ENCODE results near the gene NFE2.
"Not testable (repeated sequence)": the region's sequence is repeated elsewhere in the genome, so short reads cannot be mapped to it uniquely, and the experiment has no call there.

The NFE2 gene

DNA sequence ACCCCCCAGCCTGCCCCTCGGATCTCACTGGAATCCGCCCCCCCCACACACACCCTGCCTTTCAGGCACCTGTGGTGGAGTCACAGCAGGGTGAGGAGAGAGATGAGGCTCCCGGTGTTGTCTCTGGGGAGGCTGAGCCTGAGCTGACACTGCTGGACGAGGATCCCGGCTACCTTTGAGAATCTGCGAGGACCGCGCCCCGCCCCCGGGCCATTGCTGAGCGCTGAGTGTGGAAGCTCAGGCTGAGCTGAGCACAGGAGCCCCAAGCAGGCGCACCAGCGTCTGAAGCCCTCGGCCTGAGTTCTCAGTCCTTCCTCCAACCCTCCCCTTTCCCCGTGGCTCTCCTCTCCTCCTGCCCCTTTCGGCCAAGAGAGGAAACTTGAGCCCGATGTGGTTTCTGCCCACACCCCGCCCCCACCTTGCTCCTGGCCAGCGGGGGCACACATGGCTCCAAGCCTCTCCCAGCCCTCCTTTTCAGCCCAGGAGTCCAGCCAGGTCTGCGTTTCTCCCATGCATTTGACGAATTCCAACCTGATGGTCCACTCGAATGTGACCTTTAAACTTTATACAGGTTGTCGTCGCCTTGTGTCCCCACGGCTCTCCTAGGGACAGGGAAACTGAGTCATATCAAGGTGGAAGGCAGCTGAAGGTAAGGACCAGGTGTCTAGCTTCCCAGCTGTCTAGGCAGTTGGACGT is at the start of gene NFE2:
NFE2 (minus strand) TSS at position 284 of the 696 bp plus-strand sequence. CDS start 5,767 bp downstream, outside the sequence.
- no peak for DNase-seq (ENCODE audit: low read depth in 2 of 2)

DNA sequence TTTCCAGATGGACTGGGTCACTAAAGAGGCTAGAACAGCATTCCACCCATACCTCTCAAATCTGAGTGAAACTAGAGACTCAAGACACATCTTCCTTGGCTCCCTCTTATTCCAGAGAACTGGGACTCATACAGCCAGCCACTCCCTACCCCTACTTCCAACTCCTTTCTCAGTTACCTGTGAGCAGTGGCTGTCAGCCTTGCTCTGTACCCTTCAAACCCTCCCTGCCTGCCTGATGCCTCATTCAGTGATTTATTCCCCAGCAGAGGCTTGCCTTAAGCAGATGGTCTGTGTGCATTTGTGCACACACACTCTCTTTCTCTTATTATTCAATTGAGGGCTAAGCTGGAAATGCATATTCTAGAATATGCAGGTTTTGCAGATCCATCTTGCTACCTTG is 48.9 kb upstream of the NFE2 start:
- no peak for DNase-seq (ENCODE audit: low read depth in 2 of 2)

DNA sequence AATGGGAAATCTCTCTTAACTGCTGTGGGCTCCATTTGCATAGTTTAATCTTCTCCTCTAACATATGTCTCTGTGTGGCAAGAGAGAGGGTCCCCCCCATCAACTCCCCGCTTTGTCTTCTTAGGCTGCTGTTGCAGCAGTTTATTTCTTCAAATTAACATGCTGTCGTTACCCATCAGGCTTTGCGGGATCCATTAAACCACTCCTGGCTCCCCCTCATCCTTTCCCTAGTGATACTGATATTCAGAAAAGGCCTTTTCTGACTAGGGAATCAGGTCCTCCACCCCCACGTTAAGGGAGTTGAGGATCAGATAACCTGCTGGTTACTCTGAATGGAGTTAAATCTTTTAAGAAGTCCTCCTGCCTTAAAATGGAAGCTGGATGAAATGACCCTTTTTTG is 48.2 kb upstream of the NFE2 start:
- no peak for DNase-seq (ENCODE audit: low read depth in 2 of 2)

DNA sequence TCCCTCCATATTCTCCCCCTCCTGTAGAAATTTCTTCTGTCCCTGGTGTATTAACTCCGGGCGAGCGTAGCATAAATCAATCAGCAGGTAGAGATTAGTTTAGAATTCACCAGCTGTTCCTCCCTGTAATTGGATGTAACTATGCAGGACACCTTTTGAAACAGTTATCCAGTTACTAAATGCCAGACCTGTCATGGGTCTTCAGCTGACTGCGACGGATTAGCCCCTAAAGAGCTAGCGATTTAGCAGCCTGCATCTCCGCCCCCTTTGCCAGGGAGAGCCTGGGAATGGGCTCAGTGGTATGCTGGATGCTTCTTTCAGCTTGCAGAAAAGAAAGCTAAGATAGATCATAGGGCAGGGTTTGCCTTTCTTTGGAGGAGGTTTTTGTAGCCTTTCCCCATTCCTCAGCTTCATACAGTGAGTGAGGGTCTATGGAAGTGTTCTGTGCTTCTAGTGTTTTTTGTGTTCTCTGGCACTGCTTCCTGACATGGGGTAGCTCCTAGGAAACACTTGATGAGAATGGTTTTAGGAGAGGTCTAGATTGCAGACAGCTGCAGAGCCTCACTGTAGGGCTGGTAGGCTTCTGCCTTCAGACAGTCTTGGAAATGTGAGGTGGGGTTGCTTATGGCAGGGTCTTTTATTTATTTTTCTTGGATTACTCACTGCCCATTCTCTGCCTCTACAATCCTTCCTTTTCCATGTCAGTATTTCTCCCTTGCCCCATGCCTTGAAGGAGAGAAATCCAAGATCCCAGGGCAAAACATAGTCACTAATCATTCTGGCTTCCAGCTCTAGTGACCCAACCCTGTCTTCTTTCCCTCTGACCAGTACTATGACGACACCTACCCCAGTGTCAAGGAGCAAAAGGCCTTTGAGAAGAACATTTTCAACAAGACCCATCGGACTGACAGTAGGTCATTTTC is 40.8 kb upstream of the NFE2 start:
- DNase-seq (ENCODE audit: low read depth in 2 of 2), result no peak

DNA sequence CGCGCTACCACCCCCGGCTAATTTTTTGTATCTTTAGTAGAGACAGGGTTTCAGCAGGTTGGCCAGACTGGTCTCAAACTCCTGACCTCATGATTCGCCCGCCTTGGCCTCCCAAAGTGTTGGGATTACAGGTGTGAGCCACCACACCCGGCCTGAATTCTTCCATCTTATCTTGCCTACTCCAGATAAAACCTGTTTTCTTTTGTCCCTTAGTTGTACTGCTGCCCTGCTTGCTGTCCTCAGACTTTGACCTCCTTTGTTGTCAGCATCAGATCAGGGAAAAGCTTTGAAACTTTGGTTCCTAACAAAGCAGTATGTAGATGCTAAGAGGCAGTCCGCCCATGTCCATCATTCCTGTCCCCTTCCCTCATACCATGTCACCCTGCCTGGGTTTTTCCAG is 40.0 kb upstream of the NFE2 start:
- DNase-seq (ENCODE audit: low read depth in 2 of 2), result no peak

DNA sequence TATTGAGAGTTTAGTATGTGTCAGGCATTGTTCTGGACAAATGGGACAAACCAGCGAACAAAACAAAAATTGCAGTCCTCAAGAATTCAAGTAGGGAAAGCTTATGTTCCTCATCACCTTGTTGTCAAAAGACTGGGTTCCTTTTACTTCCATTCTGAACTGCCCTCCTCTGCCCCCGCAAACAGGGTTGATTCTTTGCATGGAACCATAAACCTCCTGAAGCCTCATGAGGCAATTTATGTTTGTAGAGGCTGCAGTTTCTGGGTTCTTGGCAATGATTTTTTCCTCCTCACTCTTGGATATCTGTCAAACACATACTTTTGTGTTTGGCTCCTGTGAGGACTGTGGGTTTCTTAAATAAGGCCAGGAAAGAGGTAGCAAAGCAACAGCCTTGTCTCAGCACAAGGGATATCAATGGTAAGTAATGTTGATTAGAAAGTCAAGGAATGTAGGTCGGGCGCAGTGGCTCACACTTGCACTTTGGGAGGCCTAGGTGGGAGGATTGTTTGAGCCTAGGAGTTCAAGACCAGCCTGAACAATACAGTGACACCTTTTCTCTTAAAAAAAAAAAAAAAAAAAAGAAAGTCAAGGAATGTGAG is 38.0 kb upstream of the NFE2 start:
- no peak for DNase-seq (ENCODE audit: low read depth in 2 of 2)

DNA sequence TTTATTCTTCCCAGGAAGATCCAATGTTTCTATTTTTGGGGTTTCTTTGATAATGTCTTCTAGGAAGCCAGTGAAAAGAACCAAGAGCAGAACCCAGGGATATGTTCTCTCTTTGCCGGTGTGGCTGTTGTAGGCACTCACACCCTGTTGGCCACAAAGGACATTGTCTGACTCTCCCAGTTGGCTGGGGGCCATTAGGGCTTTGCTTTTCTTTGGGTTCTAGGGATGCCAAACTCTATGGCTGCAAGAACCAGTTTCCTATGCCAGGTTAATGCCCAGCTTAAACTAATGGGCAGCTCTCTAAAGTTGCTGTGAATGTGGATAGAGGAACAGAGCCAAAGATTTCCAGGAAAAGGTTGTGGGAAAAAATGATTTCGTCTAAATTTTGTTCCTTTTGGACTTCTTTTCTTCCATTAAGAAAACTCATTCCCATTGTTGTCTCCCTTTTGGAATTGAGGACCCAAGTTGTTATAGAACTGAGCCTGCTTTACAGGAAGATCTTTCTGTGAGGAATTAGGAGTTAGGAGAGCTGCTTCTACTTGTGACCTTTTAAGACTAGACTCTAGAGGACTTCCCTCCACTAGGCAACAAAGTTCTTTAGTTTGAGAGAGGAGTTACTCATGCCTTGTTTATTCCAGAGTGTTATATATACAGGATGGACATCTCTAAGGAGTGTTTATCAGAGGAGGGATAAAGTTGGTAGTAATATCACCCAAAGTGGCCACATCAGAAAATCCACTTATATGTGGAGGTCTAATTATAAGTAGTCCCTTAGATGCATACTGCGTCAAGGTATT is 37.2 kb upstream of the NFE2 start:
- no peak for DNase-seq (ENCODE audit: low read depth in 2 of 2)

DNA sequence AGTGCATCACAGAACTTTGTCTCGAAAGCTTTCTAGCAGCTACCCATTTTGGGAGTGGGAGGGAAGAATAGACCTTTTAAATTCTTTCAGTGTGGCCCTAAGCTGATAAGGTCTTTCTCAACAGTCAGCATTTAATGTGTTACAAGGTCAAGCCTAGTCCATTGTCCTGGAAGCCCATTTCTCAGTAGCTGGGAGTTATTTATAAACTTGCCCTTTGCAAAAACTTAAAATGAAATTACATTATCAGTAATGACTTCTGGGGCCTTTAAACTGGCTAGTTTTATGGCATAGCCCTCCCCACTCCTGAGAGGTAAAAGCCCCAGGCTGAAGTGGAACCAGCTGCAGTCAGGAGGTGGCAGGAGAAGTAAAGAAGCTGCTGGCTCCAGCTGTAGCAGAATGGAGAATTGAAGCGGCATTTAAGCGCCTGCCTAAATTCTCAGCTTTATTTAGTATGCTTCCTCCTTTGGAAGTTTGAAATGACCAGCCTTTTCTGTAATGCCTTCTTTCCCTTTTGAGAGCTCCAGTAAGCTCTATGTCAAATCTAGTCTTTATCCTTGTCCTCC is 36.5 kb upstream of the NFE2 start:
- no peak for DNase-seq (ENCODE audit: low read depth in 2 of 2)

DNA sequence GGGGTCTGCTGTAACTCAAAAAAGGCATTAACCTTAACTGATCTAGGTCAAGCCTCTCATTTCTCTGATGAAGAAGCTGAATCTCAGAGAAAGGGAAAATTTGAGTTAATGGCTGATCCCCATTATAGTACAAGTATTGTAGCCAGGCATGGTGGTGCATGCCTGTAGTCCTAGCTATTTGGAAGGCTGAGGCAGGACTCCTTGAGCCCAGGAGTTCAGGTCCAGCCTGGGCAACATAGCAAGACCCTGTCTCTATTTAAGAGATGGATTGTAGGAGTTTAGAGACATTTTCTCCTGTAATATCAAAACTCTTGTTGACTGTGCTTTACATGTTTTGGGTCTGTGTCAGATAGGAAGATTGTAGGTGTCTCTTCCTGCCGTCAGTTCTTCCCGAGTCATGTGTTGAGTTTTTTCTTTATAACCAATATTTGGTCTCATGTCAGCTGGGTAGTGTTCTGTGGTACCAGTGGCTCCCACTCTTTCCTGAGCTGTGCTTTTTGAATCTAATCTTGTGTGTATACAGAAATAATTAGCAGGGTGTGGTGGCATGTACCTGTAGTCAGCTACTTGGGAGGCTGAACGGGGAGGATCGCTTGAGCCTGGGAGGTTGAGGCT is 32.7 kb upstream of the NFE2 start:
- no peak for DNase-seq (ENCODE audit: low read depth in 2 of 2)

DNA sequence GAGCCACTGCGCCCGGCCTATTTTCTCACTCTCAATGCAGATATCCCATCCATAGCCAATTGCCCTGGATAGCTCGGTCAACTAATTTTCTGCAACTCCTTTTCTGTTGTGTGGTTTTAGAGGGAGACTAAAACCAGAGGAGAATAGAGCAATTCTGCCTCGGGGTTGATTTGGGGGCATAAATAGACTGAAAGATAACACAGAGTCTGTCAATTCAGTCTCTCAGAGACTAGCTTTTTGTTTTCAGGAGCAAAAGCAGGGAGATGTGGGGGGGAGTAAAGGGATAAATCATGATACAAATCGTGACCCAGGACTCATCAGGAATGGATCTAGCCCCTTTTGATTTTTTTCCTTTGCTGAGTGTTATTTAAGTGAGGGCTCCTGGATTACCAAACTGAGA is 30.6 kb upstream of the NFE2 start:
- DNase-seq (ENCODE audit: low read depth in 2 of 2), result no peak

DNA sequence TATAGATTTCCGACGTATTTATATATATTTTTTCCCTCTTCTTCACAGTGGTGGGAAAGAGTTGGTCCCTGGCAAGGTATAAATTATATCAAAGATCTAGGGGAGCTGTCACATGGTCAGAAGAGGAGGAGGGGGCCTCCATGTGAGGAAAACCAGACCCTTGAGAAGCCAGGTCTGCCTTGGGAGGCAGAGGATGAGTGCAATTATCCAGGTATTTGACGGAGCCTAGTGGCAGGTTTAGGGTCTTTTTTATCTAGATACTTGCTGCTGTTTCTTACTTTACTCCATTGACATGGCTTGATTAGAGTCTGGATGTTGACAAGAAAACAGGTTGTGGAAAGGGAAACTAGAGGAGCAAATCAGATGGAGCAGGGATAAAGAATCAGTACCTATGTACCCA is 29.6 kb upstream of the NFE2 start:
- DNase-seq (ENCODE audit: low read depth in 2 of 2), result no peak

DNA sequence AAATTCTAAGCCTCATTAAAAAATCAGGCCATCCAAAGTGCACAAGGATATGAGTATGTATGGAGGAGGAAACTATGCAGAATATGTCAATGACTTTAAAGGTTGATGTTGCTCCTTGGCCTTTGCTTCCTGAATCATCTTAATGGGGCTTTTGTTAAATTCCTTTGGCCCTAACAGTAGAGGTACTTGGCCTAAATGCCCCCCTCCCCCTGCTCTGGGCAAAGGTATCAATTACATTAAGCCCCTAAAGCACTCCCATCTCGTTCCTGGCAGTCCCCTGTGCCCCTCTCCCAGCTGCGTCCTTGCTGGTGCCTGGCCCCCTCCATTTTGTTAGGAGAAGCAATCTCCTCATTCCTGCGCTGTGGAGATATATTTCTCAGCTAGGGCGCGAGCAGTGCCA is 28.9 kb upstream of the NFE2 start:
- DNase-seq (ENCODE audit: low read depth in 2 of 2), result no peak

DNA sequence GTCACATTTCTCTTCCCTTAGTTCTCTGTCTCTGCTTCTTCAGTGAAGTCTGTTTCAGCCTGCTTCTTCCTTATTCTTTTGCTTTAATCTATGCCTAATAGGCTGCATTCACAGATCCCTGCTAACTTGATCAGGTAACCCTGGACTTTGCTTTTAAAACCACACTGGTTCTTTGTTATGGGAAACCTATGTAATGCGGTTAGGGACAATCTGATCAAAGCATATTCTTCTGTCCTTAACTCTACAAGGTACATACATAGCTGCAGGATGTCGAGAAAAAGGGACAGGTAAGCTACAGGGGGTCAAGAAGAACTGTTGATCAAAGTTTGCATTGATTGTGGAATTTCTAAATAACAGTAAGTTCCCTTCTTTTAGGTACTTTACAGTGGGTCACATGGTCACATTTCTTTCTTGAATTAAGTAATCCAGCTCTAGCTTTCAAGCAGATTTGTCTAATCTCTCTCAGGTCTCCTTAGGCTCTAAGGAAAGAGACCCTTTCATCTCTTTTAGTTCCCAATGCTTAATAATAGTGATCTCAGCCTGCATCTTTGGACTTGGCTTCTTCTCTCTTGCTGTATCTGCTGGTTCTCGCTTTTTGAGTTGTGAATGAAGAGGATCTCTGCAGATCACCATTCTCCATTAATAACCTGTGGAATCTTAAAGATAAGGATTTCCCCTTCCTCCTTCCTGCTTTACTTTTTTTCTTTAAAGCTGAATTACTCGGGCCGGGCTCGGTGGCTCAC is 28.0 kb upstream of the NFE2 start:
- DNase-seq (ENCODE audit: low read depth in 2 of 2), result no peak

DNA sequence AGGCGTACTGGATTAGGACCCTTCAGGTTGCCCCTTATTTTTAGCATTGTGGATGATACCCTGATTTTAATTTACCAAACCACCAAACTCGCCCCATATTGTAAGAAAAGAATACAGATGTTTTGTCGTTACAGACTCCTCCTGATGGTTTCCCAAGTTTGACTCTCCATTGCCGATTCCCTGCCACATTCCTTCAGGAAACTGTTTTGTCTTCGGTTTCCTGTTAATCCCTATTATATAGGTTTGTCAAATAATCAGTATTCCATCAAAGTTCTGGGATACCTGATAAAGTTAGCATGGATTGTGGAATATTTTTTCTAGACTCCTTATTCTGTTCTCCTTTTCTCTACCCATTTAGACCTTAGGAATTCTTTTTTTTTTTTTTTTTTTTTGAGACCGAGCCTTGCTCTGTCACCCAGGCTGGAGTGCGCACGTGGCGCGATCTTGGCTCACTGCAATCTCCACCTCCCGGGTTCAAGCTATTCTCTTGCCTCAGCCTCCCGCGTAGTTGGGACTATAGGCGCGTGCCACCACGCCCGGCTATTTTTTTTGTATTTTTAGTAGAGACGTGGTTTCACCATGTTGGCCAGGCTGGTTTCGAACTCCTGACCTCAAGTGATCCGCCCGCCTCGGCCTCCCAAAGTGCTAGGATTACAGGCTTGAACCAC is 24.8 kb upstream of the NFE2 start:
- DNase-seq (ENCODE audit: low read depth in 2 of 2), result not testable (repeated sequence)

DNA sequence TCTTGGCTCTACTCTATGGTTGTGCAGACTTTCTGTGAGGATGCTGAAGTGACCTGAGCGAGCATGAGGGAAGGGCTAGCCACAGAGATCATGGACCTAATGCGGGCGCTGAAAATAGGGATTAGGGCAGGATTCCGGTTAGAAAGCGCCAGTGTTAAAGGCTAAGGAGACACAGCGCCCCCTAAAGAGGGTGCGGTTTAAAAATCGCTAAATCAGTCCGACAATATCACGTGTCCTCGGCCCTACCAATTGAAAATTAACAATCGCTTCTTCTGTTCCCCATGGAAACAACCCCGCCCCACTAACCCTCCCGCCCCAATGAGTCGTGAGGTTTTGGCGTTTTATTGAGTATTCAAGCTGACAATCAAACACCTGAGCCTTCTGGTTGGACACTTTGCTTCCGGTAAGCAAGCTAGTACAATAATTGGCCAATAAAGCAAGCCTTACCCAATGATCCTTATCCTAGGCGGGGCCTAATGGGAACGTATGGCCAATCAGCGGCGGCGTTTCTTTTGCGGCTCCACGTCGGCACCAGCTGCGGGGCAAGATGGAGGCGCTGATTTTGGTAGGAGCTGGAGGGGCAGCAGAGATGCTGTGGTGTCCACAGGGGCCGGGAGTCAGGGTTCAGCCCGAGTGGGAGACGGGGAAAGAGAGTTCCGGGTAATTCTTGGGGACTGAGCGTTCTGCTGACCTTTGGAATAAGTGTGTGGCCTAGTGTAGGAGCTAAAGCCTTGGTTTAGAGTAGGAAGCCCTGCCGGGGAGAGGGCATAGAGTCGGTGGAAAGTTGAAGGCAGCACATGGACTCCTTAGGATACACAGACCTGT is 24.0 kb upstream of the NFE2 start, which contains the start of gene COPZ1:
COPZ1 (plus strand) TSS at position 515 of the 825 bp plus-strand sequence; CDS start at position 548, 33 bp downstream.
- peak; percentile 87 to 91 for DNase-seq (ENCODE audit: low read depth in 2 of 2)

DNA sequence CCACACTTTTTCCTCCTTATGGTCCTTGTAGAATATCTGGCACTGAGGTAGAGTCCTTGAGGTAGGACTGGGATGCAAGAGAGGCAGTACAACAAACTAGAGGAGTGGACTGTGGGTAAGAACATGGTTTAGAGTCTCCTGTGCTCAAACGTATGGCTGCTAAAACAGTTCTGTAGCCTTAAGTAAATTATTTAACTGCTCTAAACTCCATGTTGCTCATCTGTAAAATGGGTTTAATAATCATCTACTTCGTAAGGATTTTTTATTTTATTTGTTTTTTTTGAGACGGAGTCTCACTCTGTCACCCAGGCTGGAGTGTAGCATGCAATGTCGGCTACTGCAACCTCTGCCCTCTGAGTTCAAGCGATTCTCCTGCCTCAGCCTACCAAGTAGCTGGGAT is 20.5 kb upstream of the NFE2 start:
- no peak for DNase-seq (ENCODE audit: low read depth in 2 of 2)

DNA sequence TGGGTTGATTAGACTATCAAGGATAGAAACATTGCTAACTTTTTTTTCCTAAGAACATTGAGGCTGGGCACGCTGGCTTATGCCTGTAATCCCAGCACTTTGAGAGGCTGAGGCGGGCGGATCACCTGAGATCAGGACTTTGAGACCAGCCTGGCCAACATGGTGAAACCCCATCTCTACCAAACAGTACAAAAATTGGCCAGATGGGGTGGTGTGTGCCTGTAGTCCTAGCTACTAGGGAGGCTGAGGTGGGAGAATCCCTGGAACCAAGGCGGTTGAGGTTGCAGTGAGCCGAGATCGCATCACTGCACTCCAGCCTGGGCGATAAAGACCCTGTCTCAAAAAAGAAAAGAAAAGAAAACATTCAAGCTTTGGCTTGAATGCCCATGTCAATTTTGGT is 11.5 kb upstream of the NFE2 start:
- DNase-seq (ENCODE audit: low read depth in 2 of 2), result not testable (repeated sequence)

DNA sequence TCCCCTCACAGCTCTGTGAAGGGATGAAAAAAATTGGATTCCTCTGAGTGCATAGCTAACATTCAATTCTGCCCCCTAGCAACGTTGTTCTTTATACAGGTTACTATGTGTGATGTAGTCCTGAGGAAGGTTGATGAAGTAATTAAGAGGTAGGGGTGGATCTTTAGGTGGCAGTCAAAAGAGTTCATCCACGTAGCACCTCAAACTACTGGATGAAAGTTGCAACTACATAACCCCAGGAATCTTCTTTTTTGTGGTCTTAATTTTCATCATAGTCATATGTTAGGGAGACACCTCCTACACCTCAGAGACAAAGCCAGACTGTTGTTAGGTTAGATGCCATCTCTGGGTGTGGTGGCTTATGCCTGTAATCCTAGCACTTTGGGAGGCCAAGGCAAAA is 10.2 kb upstream of the NFE2 start:
- no peak for DNase-seq (ENCODE audit: low read depth in 2 of 2)

Data from activated CD8-positive, alpha-beta memory T cell treated with anti-CD3 and anti-CD28 coated beads for 4 hours (primary cell).